GM04503 (cell line): ENCODE results near the gene STPG2.

Source experiments
- DNase-seq: peaks from one replicate; pipeline ENCODE4 v3.0.0-alpha.2; 2012; ENCODE audit warnings: low read depth

STPG2 gene

DNA sequence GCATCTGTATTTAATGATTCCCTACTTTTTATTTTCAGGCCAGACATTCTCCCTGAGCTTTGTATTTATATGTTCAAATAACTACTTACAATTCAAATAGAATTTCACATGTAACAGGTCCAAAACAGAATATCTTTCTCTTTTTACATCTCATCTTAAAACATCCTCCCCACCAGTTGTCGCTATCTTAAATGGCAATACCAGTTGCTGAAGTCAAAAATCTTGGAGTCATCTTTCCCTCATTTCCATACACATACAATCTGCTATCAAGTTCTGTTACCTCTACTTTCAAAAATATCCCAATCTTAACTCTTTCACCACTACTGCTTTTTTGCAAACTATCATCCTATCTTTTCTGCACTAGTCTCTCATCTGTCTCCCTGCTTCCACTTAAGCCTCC, 330.5 kb downstream of the STPG2 start:
- DNase-seq = no peak

DNA sequence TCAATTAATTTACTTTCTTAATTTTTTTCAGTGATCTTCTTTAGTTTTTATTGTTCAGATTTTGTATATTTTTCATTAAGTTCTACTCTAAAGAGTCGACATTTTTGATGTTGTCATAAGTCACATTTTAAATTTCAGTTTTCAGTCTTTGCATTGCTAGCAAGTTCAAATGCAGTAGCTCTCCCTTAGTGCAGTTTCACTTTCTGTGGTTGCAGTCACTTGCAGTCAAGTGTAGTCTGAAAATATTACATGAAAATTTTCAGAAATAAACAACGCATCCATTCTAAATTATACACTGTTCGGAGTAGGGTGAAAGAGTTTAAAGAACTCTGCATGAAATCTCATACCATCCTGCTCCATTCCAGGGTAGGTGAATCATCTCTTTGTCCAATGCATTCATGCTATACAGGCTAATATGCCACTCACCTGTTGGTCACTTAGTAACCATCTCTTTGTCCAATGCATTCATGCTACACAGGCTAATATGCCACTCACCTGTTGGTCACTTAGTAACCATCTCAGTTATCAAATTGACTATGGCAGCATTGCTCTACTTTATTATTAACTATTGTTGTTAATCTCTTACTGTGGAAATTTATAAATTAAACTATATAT, 356.9 kb downstream of the STPG2 start:
- DNase-seq = no peak

GRCh38 chr4:97778174-97778573, 365.1 kb downstream of the STPG2 start:
- no peak for DNase-seq

- DNase-seq = no peak
These were observed 368.8 kb downstream of the STPG2 start for GRCh38 chr4:97774347-97774989.

- no peak for DNase-seq
These were observed 373.1 kb downstream of the STPG2 start for GRCh38 chr4:97770222-97770621.

GRCh38 chr4:97762115-97762512, 381.2 kb downstream of the STPG2 start:
- DNase-seq = no peak

DNA sequence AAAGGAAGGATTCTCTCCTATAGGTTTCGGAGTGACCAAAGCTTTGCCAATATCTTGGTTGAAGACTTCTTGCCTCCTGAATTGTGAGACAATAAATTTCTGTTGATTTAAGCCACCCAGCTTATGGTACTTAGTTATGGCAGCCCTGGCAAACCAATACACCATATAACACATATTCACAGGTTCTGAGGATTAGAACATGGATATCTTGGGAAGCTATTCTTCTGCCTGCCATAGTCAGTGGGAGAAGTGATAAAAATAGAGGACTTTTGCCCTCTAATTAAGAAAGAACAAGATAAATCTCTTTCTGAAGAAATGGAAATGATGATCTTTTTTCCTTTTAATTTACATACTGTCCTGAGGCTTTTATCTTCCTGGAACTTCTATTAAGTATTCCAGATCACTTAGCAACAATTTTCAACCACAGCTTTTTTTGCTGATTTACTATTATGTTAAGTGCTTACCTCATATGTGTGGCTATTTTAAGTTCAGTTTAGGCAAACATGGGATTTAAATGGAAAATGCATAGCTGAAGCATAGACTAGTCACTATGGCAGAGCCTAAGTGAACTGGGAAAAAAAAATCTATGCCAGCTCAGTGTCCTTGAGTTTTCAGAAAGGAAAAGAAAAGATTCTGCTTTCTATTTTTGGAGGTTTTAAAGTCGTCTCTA, 381.7 kb downstream of the STPG2 start:
- DNase-seq = no peak

DNA sequence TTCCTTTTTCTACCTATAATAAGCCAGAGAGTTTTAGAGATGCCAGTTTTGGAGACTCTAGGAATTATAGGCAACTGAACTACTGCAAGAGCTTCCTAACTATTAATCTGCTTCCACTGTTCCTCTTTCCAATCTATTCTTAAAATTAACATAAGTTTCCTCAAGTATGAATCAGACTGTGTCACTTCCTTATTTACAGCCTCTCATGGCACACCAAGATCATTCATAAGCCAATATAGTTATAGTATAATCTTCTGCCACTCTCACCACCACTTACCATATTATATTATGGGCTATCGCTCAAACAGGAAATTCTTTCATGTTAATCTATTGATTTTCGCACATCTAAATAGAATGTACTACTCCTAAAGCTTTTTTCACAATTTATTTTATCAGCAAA, 383.5 kb downstream of the STPG2 start:
- no peak for DNase-seq

DNA sequence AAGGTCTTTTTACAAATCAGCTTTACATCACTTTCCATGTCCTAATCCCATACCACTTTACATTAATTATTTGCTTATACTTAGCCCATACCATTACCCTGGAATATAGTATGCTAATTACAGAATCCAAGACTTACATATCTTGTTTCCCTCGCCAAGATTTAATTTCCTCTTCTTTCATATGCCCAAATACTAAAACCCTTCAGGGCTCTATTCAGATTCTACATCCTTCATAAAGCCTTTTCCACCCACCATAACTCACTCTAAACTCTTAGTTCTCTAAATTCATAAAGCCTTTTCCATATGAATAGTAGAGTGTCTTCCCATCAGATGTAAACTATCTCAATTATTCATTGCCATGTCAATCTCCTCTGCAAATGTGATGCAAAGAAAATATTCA, 390.7 kb downstream of the STPG2 start:
- DNase-seq = no peak

GRCh38 chr4:97747945-97748344, 395.3 kb downstream of the STPG2 start:
- DNase-seq = no peak

DNA sequence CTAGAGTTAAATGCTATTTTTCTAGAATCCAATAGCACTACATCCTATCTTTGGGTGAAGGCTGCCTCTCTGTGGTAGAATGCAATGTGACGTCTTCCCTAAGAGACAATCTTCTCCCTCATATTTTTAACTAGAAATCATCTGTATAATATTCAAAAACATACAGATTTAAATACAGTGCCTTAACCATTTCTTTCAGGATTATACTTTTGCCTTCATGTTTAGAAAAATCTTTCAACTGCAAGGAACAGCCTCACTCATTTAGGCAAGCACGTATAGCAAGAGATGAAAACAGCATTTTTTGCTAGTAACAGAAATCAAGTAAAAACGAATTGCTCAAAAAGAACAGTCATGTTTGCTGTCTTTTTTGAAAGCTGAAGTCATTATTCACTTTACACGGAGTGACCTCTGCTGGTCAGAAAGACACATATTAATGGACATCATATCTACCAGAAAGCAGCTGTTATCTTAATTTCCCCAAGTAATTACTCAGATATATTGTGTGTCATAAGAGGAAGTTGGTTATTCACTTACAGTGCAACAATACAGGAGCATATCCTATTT, 422.3 kb downstream of the STPG2 start:
- no peak for DNase-seq

GRCh38 chr4:97691111-97691605, 452.1 kb downstream of the STPG2 start:
- DNase-seq = no peak

DNA sequence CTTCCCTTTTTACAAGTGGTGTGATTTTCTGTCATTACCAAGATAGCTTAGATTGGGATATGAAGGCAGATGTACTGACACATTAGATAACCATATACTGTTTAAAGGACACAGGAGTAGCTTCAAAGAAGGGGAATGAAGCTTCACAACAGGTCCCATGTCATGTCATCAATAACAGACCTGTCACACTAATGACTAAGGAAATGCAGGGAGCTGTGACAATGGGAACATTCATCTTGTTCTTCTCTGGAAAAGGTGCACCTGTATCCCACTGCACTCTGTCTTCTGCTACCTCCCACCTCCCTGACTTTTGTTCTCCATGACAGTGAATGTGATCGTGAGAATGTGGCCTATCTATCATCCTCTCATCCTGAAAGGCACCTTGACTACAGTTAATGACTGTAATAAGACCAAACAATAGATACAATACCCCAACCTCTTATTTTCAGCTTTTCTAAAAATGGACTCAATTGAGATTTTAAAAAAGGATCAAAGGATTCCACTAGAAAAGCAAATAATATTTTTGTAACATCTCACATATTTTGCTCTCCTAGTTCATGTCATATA, 472.5 kb downstream of the STPG2 start:
- no peak for DNase-seq

GRCh38 chr4:97665553-97665952, 477.7 kb downstream of the STPG2 start:
- no peak for DNase-seq

DNA sequence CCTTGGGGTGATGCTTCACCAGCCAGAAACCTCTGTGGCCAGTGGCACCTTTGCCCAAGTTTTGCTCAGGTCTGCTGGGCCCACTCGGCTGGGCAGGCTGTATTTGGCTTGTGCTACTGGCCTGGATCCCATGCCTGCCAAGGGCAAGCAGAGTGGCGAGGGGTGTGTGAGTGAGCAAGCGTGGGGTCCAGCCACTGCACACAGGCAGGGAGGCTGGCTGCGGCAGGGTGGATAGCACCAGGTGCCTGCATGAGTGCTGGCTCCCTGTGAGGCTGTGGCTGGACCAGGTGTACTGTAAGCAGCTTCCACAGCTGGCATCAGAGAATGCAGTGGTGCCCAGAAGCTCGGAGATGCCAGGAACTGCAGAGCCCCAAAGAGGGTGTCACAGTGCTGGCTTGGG, 478.5 kb downstream of the STPG2 start:
- DNase-seq = no peak

- DNase-seq = no peak
These were observed 481.1 kb downstream of the STPG2 start for GRCh38 chr4:97662133-97662532.

DNA sequence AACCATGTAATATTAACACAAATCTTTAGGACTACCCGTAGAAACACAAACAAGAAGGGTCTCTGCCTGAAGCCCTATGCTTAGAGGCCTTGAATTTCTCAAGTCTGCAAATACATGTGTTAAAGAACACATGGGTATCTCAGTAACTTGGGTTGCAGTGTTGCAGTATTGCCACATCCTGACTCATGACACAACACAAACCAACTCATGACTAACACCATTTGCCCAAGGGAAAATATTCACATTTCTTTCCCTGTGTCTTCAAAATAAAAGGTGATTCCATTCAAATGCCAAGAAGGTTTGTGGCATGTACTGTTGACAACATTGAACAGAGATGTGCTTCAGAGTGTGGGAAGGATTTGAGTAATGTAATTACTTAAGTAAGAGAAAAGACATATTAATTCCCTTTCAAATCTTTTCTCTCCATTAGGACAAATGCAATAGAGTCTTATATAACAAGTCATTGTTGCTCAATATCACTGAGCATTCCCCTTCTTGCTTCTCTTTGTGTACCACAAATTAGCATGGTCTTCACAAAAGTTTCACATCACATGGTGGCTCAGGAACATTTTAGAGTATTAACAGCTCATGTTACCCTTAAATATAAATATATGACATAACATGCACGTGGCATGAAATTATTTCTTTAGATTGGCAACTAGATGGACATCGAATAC, 487.1 kb downstream of the STPG2 start:
- peak; percentile 0 for DNase-seq

- no peak for DNase-seq
These were observed 489.6 kb downstream of the STPG2 start for GRCh38 chr4:97653701-97654100.

DNA sequence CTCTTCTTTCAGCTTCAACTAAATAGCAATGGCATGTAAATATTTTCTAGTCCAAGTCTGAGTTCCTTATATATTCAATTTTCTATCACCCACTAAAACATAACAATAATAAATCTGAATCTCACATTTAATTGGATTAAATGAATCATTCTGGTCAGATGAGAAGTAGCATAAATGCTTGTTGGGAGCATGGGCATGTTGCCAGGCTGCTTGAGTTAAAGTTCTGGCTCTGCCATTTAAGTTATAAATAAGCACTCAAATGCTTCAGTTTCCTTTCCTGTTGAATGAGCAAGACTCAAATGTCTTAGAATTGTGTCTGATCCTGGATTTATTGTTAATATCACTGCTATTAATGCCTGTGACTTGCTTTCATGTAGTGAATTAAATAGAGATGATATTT, 496.3 kb downstream of the STPG2 start:
- DNase-seq = no peak

GRCh38 chr4:97645071-97645821, 498.0 kb downstream of the STPG2 start:
- DNase-seq = no peak

DNA sequence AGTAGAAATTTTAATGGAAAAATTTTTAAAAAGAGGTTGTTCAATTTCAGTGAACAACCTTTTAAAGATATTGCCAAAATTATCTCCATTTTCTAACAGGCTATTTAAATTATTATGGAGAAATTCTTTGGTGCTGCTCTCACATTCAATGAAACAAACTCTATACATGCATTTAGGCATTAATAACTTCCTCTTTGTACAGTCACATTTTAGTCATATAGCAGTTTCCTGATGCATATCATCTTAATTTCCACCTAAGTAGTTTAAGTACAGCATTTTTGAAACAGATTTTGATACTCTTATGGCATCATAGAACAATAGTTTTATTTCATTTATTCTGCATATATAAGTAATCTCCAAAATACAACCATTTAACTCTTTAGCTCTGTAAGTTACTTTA, 500.1 kb downstream of the STPG2 start:
- no peak for DNase-seq
